Epithelial cell of esophagus (primary cell): ENCODE results near the gene RPL41.

Experiments used
- DNase-seq: peaks from one replicate; pipeline ENCODE4 v3.0.0; 2010; ENCODE audit warnings: low read depth
- H3K4me3 ChIP-seq: 2 replicates; pipeline ENCODE4 v1.5.1; 2011; ENCODE audit warnings: mild to moderate bottlenecking, low read length, control low read depth
- CTCF ChIP-seq: IDR thresholded peaks from 2 replicates; pipeline ENCODE4 v1.5.1; 2011; ENCODE audit warnings: low read depth, mild to moderate bottlenecking, low read length, control low read depth, inconsistent platforms; ENCODE audit not compliant: insufficient read depth; ENCODE audit errors: missing control alignments

Gene RPL41

GRCh38 chr12:56150563-56150962 is 34.1 kb downstream of the RPL41 start:
- DNase-seq = peak; percentile 54
- no peak for TF ChIP-seq CTCF
- no peak overlapping the region for H3K4me3 ChIP-seq

DNA sequence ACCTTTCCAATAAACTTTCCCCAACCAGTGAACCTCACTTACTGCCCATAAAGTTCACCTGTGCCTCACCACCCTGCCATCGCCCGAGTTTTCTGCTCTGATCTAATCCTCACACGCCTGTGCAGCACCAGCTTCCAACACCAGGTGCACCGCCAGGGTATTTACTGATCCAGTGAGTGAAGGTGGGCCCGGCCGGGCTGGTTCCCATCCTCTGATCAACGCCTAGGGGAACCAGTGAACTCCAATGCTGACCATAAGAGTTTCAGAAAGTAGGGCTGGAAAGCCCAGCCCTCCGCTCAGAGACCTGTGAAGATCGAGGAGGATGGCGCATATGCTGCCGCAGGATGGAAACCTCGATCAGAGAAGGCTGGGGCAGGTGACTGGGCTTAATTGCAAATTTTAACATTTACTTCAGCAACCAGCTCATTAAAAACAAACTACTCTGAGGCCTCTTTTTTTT is 35.3 kb downstream of the RPL41 start:
- peak; percentile 79 for TF ChIP-seq CTCF
- peak overlapping the region; percentile 82 for H3K4me3 ChIP-seq
- peak; percentile 66 for DNase-seq

GRCh38 chr12:56152132-56152755 is 35.8 kb downstream of the RPL41 start, which contains the start of gene MYL6B:
MYL6B (plus strand) TSS chr12:56152587; CDS start chr12:56153919, 1,332 bp downstream.
- peak; percentile 94 for DNase-seq
- no peak for TF ChIP-seq CTCF
- peak within 1 kb of the TSS; percentile 82 for H3K4me3 ChIP-seq

DNA sequence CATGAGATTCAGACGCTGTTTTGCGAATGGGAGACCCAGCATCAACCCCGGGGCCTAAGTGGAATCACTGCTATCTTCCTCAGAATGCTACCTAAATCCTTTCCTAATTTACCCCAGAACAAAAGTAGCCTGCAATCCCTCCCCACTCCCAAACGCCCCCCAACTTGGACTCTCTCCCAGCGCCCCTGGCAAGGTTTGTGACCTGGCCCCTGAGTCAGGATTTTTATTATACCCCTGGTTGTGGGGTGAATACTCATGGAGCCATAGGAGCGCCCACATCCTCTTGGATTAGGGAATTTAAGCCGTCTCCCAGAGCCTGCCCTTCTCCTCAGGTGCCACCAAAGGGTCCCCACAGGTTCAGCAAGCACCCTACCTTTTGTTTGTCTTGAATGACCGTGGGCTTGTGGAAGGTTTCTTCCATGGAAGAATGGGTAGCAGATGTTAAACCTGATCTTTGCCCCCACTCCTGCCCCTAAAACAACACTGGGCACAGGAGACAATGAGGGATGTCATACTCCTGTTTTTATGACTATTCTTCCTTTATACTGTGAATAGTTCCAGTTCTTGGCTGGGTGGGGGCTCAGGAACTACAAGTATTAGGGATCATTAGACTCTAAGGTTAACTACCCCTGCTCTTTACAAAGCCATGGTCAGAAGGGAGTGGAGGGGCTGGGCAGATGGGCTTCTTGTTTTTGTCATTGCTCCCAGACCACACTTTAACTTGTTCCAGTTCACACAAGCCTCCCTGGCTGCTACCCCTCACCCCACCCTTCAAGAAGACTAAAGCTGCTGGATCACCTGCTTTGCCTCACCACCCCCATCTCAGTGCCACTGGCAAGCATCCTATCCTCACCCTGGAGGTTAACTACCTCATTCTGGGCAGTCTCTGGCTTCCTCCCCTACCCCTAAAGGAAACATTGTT is 36.6 kb downstream of the RPL41 start:
- peak overlapping the region; percentile 82 for H3K4me3 ChIP-seq
- no peak for TF ChIP-seq CTCF

DNA sequence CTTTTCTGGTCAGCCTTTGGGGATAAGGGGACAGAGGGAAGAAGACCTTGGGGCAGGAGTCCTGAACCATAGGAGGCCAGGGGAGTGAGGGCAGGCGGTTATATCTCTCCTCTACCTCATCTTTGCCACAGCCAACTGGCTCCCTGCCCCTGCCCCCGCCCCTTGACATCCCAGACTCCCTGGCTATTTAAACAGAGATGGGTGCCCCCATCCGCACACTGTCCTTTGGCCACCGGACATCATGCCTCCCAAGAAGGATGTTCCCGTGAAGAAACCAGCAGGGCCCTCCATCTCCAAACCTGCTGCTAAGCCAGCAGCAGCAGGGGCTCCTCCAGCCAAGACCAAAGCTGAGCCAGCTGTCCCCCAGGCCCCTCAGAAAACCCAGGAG is 37.2 kb downstream of the RPL41 start:
- TF ChIP-seq CTCF = no peak
- H3K4me3 ChIP-seq = no peak overlapping the region
- DNase-seq = no peak

More for the DNA sequence above, 36.6 kb downstream of the RPL41 start:
- DNase-seq = no peak

DNA sequence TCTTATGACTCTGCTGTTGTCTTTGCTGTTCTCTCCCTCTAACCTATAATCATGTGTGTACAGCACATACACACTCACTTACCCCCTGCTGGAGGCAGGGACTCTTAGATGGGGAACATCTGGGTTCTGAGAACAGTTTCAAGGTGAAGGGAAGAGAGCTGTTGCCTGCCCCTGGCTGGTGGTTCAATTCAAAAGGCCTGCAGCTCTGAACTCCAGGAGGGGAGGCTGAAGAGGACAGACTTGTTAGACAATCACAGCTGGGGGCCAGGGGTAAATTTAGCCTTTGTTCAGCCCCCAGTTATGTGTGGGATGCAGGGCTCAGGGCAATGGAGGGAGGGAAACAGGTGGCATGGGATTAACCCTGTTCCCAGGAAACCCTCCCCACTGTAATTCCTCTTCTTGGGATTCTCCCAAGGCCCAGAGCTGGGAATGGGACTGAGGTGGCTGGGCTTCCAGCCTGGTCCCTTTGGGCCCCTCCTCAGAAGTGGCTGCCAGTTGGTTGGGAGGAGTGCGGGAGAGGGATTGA is 37.9 kb downstream of the RPL41 start:
- no peak for DNase-seq
- TF ChIP-seq CTCF = no peak
- no peak overlapping the region for H3K4me3 ChIP-seq
